ENCODE data around the gene LMBR1L. TPM values are rescaled to one million over a fixed set of nuclear protein-coding genes. Genes with fewer than 3 reads are reported as not detected.

Gene LMBR1L
- total RNA-seq, 4 donors from 2014 or later: 11.1 to 27.2 (median 15.9) TPM

DNA sequence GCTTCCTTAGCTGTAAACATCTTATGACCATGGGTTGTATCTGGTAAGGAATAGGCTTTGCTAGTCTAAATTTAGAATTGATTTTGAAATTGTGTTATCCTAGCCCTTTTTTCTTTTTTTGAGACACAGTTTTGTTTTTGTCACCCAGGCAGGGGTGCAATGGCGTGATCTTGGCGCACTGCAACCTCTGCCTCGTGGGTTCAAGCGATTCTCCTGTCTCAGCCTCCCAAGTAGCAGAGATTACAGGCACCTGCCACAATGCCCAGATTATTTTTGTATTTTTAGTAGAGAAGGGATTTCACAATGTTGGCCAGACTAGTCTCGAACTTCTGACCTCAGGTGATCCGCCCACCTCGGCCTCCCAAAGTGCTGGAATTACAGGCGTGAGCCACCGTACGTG lies 22.9 kb upstream of the LMBR1L start:
- Histone ChIP-seq H3K36me3 (peaks cover 0 to 13% of the 10 kb centered on the region in 2 donors), H3K4me3 (no peak overlapping the region), H3K9me3 (no peaks in the 10 kb centered on the region), H3K27me3 (no peaks in the 10 kb centered on the region), H3K27ac (peak overlapping the region in 2 of 4 donors; percentile 36 to 99), H3K4me1 (peaks cover 25 to 30% of the 10 kb centered on the region in 2 donors)
- no peak for DNase-seq
- in situ Hi-C loops (cut with MboI; ENCODE audit: low sequenced_read_pairs in 4 of 4) (no loop called here), intact Hi-C loops (cut with DNase I; ENCODE audit: low total_unique reads) (loop anchor here (2.0 kb wide), 1 partner anchor 55 kb away; the partner anchor contains the start of gene TUBA1A)
- TF ChIP-seq CTCF (IDR thresholded peaks at IDR 0.05 in 4 of 5, conservative IDR thresholded peaks at IDR 0.05 in 1 of 5) (no peak), POLR2A (IDR thresholded peaks at IDR 0.05) (no peak)
- ATAC-seq: no peak

DNA sequence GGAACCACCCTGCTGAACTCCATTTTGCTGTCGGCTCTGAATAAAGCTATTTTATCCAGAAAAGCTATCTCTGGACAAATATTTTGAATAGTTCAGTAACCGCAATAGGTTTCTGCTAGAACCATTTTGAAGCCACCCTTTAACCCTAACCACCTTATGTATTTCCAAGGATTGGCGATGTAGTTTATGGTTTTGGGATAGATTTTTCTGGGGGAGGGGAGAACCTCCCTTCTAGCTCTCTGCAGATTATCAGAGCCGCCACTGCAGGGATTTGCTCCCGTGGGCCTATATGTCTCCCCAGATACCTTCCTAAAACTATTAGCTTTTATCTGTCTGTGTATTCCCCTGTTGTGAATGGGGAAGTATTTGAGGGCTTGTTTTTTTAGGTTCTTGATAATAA lies 22.4 kb upstream of the LMBR1L start:
- Histone ChIP-seq H3K9me3 (no peaks in the 10 kb centered on the region), H3K27me3 (no peaks in the 10 kb centered on the region), H3K4me3 (peak overlapping the region in 1 of 4 donors; percentile 14), H3K27ac (peak overlapping the region; percentile 33 to 100 (median 68)), H3K36me3 (peaks cover 0 to 14% of the 10 kb centered on the region in 2 donors), H3K4me1 (peaks cover 25 to 30% of the 10 kb centered on the region in 2 donors)
- intact Hi-C loops (cut with DNase I; ENCODE audit: low total_unique reads) (loop anchor here (2.0 kb wide), 1 partner anchor 56 kb away; the partner anchor contains the start of gene TUBA1A), in situ Hi-C loops (cut with MboI; ENCODE audit: low sequenced_read_pairs in 4 of 4) (no loop called here)
- DNase-seq (no peak), ATAC-seq (no peak)
- no peak for TF ChIP-seq CTCF (IDR thresholded peaks at IDR 0.05 in 4 of 5, conservative IDR thresholded peaks at IDR 0.05 in 1 of 5)
- TF ChIP-seq POLR2A (IDR thresholded peaks at IDR 0.05): no peak

DNA sequence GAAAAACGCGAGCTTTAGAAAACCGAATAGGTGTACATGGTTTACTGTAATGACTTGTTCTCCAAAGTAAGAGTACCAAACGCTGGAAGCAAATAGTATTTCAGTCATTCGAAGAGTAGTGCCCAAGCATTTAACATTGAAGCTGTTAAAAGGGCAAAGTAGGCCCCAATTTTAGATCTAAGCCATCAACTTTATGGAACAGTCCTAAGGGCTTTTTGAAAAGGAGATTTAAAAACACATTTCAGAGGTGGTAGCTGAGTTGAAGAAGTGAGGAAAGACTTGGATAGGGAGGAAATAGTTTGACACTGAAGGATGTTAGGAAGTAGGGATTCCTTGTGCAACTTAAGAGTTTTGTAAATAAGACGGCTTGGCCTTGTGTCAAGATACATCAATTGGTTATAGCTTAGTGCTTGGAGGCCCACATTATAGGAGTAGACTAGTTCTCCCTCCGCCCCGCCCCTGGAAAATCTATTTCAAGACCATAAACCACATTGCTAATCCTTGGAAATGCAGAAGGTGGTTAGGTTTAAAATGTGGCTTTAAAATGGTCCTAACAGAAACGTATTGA lies 21.3 kb upstream of the LMBR1L start:
- Histone ChIP-seq H3K27me3 (no peaks in the 10 kb centered on the region), H3K36me3 (peaks cover 0 to 24% of the 10 kb centered on the region in 2 donors), H3K4me3 (peak overlapping the region; percentile 82 to 100 (median 96)), H3K9me3 (no peaks in the 10 kb centered on the region), H3K4me1 (peaks cover 25 to 30% of the 10 kb centered on the region in 2 donors), H3K27ac (peak overlapping the region; percentile 99 to 100 (median 100))
- intact Hi-C loops (cut with DNase I; ENCODE audit: low total_unique reads) (loop anchor here (1.0 to 2.0 kb wide), 4 partner anchors 57 to 102 kb away; partner anchors contain the start of genes KMT2D, RHEBL1 and TUBA1A), in situ Hi-C loops (cut with MboI; ENCODE audit: low sequenced_read_pairs in 4 of 4) (no loop called here)
- ATAC-seq: no peak
- DNase-seq: no peak
- no peak for TF ChIP-seq CTCF (IDR thresholded peaks at IDR 0.05 in 4 of 5, conservative IDR thresholded peaks at IDR 0.05 in 1 of 5)
- no peak for TF ChIP-seq POLR2A (IDR thresholded peaks at IDR 0.05)

GRCh38 chr12:49131051-49131893 lies 20.6 kb upstream of the LMBR1L start, which contains the start of gene TUBA1B:
TUBA1B (minus strand) TSS chr12:49131395; CDS start chr12:49131300, 95 bp downstream.
- Histone ChIP-seq H3K27ac (peak within 1 kb of the TSS; percentile 99 to 100 (median 100)), H3K9me3 (no peaks in the 10 kb centered on the region), H3K27me3 (no peaks in the 10 kb centered on the region), H3K36me3 (peaks cover 0 to 27% of the 10 kb centered on the region in 2 donors), H3K4me1 (peaks cover 25 to 30% of the 10 kb centered on the region in 2 donors), H3K4me3 (peak within 1 kb of the TSS; percentile 82 to 100 (median 96))
- in situ Hi-C loops (cut with MboI; ENCODE audit: low sequenced_read_pairs in 4 of 4) (no loop called here), intact Hi-C loops (cut with DNase I; ENCODE audit: low total_unique reads) (loop anchor here (1.0 to 2.0 kb wide), 3 partner anchors 62 to 103 kb away; partner anchors contain the start of genes KMT2D and RHEBL1)
- peak; percentile 83 for DNase-seq
- peak; percentile 78 to 83 for ATAC-seq
- no peak for TF ChIP-seq CTCF (IDR thresholded peaks at IDR 0.05 in 4 of 5, conservative IDR thresholded peaks at IDR 0.05 in 1 of 5)
- TF ChIP-seq POLR2A (IDR thresholded peaks at IDR 0.05): peak; percentile 88 to 97
